IMR-90 (cell line): ENCODE measurements around the gene C15orf40. TPM values are rescaled to one million over a fixed set of nuclear protein-coding genes. Genes with fewer than 3 reads are reported as not detected.
"Not testable (repeated sequence)": the region's sequence is repeated elsewhere in the genome, so short reads cannot be mapped to it uniquely, and the experiment has no call there.

Experiments
- ATAC-seq: fragments of 200-7000 bp; cut with Tn5 transposase; 2 replicates; pipeline ENCODE4 v1.9.1; 2020; ENCODE audit warnings: low read depth, mild to moderate bottlenecking, moderate library complexity
- BruUV-seq: library from RNA; stranded (reverse); fragments of 400-500 nt; replicated peaks from 2 replicates; lab custom pipeline; 2021; lab: Mats Ljungman, UMichigan
- CTCF ChIA-PET: fragments of 300-600 bp; formaldehyde crosslinking; extraction: SDS; loops from one replicate; lab custom pipeline; 2021; ENCODE audit warnings: antibody characterized with exemption; lab: Yijun Ruan, JAX
- POLR2A ChIA-PET: fragments of 300-600 bp; sonication (Branson Sonifier 250); formaldehyde crosslinking; loops from one replicate; lab custom pipeline; 2022; ENCODE audit warnings: antibody characterized with exemption; ENCODE audit not compliant: unreplicated experiment; lab: Charles Lee
- DNase-seq: peaks from one replicate; pipeline ENCODE4 v3.0.0; 2013
- H2AFZ ChIP-seq: replicated peaks from 2 replicates; pipeline ENCODE3; 2013; ENCODE audit warnings: low read length, mild to moderate bottlenecking; ENCODE audit not compliant: poor library complexity
- H2AK5ac ChIP-seq: 2 replicates; pipeline ENCODE4 v1.6.1; 2013; ENCODE audit warnings: low read depth, low read length, inconsistent platforms
- H2AK9ac ChIP-seq: replicated peaks from 2 replicates; pipeline ENCODE3; 2013; ENCODE audit warnings: mild to moderate bottlenecking, low read depth, low read length, moderate library complexity; ENCODE audit not compliant: poor library complexity
- H2BK120ac ChIP-seq: 2 replicates; pipeline ENCODE4 v1.6.1; 2013; ENCODE audit warnings: low read depth, low read length, inconsistent platforms
- H2BK15ac ChIP-seq: 3 replicates; pipeline ENCODE4 v1.6.1; 2013; ENCODE audit warnings: low read depth, low read length, inconsistent platforms
- H2BK20ac ChIP-seq: 2 replicates; pipeline ENCODE4 v1.6.1; 2013; ENCODE audit warnings: low read depth, mild to moderate bottlenecking, inconsistent platforms, low read length, moderate library complexity
- H2BK5ac ChIP-seq: 2 replicates; pipeline ENCODE4 v1.6.1; 2013; ENCODE audit warnings: mild to moderate bottlenecking, low read depth, low read length, inconsistent platforms; ENCODE audit not compliant: poor library complexity, severe bottlenecking
- H3K14ac ChIP-seq: replicated peaks from 2 replicates; pipeline ENCODE4 v1.6.1; 2013; ENCODE audit warnings: low read depth, low read length, inconsistent platforms
- H3K18ac ChIP-seq: 2 replicates; pipeline ENCODE4 v1.6.1; 2013; ENCODE audit warnings: low read depth, low read length, control low read depth
- H3K23ac ChIP-seq: 2 replicates; pipeline ENCODE4 v1.6.1; 2013; ENCODE audit warnings: low read depth, low read length, inconsistent platforms
- H3K27ac ChIP-seq: 2 replicates; pipeline ENCODE4 v1.5.1; 2013; ENCODE audit warnings: mild to moderate bottlenecking, control low read depth, low read length; ENCODE audit not compliant: insufficient read depth
- H3K27me3 ChIP-seq: 2 replicates; pipeline ENCODE4 v1.6.1; 2013; ENCODE audit warnings: low read length; ENCODE audit not compliant: control insufficient read depth, insufficient read depth
- H3K36me3 ChIP-seq: 2 replicates; pipeline ENCODE4 v1.6.1; 2013; ENCODE audit warnings: low read length, mixed read lengths; ENCODE audit not compliant: control insufficient read depth, insufficient read depth
- H3K4ac ChIP-seq: 2 replicates; pipeline ENCODE4 v1.6.1; 2013; ENCODE audit warnings: low read depth, low read length, inconsistent platforms
- H3K4me1 ChIP-seq: 2 replicates; pipeline ENCODE4 v1.6.1; 2013; ENCODE audit warnings: low read length, mixed read lengths; ENCODE audit not compliant: control insufficient read depth, insufficient read depth
- H3K4me2 ChIP-seq: 2 replicates; pipeline ENCODE4 v1.6.1; 2013; ENCODE audit warnings: low read depth, mild to moderate bottlenecking, control low read depth, low read length, moderate library complexity
- H3K4me3 ChIP-seq: 2 replicates; pipeline ENCODE4 v1.5.1; 2013; ENCODE audit warnings: low read depth, mild to moderate bottlenecking, control low read depth, low read length, moderate library complexity; ENCODE audit not compliant: insufficient read depth
- H3K56ac ChIP-seq: 2 replicates; pipeline ENCODE4 v1.6.1; 2013; ENCODE audit warnings: low read length, inconsistent platforms; ENCODE audit not compliant: insufficient read depth; ENCODE audit errors: extremely low read depth
- H3K79me1 ChIP-seq, 2 experiments: 2 replicates each; pipeline ENCODE4 v1.6.1; 2013; ENCODE audit warnings: low read length in 2 of 2, inconsistent platforms in 1 of 2, low read depth in 1 of 2
- H3K9ac ChIP-seq: 2 replicates; pipeline ENCODE4 v1.6.1; 2013; ENCODE audit warnings: low read depth, low read length, control low read depth
- H3K9me1 ChIP-seq: 2 replicates; pipeline ENCODE4 v1.6.1; 2013; ENCODE audit warnings: low read length, inconsistent platforms; ENCODE audit not compliant: insufficient read depth
- H3K9me3 ChIP-seq: 2 replicates; pipeline ENCODE4 v1.6.1; 2013; ENCODE audit warnings: low read length; ENCODE audit not compliant: control insufficient read depth, insufficient read depth
- H4K20me1 ChIP-seq: 2 replicates; pipeline ENCODE4 v1.6.1; 2013; ENCODE audit warnings: low read length, inconsistent platforms; ENCODE audit not compliant: insufficient read depth
- H4K5ac ChIP-seq: 2 replicates; pipeline ENCODE4 v1.6.1; 2013; ENCODE audit warnings: mild to moderate bottlenecking, low read depth, low read length, control low read depth
- H4K8ac ChIP-seq, 2 experiments: 2 replicates each; pipeline ENCODE4 v1.6.1; 2013; ENCODE audit warnings: low read depth in 2 of 2, low read length in 2 of 2, control low read depth in 1 of 2, inconsistent platforms in 1 of 2
- H4K91ac ChIP-seq: 2 replicates; pipeline ENCODE4 v1.6.1; 2013; ENCODE audit warnings: low read depth, low read length, inconsistent platforms; ENCODE audit not compliant: insufficient read depth
- WGBS, 2 experiments: methylation state at CpG; one replicate each; pipeline versions ENCODE4 v1.1.5 to v1.1.7; 2013; ENCODE audit warnings: missing lambda C conversion rate in 2 of 2; ENCODE audit not compliant: insufficient read length in 1 of 2; ENCODE audit errors: extremely low coverage in 2 of 2; 5-methylcytosine and 5-hydroxymethylcytosine counted together
- dilution Hi-C: fragments of 300-500 bp; cut with HindIII; formaldehyde crosslinking; loops from one replicate; pipeline ENCODE4 v1.14.3; 2018; ENCODE audit warnings: low sequenced_read_pairs; ENCODE audit not compliant: unreplicated experiment
- in situ Hi-C: fragments of 300-500 bp; cut with MboI; formaldehyde crosslinking; loops from 3 replicates; pipeline ENCODE4 v1.14.3; 2019; ENCODE audit warnings: low sequenced_read_pairs, inconsistent platforms, mixed read lengths
- intact Hi-C: fragments of 100-400 bp; cut with micrococcal nuclease; formaldehyde crosslinking; loops from 2 replicates; pipeline ENCODE4 v1.10.0; 2022
- polyA plus RNA-seq, 3 experiments: library from polyadenylated mRNA; depleted of rRNA; stranded (reverse); fragments of >200 nt; gene quantifications; 2 replicates each; pipeline ENCODE4 v1.2.3, GENCODE V29; 2012; ENCODE audit warnings: low replicate concordance in 1 of 3
- total RNA-seq: library from RNA; depleted of rRNA; stranded (reverse); fragments of >200 nt; gene quantifications from 2 replicates; pipeline ENCODE4 v1.2.3, GENCODE V29; 2012
- TF ChIP-seq, protein P1 (sequence below): fragments of 150-350 bp; IDR thresholded peaks from 2 replicates; pipeline ENCODE4 v1.6.1; 2016; ENCODE audit warnings: low read depth, mild to moderate bottlenecking, low read length, moderate library complexity, borderline replicate concordance

The C15orf40 gene
- total and polyA plus RNA-seq, 2 of the 4 experiments (the other 2 are of a cell fraction), result 7.0 to 10.7 TPM

- TF ChIP-seq, protein P1, sequence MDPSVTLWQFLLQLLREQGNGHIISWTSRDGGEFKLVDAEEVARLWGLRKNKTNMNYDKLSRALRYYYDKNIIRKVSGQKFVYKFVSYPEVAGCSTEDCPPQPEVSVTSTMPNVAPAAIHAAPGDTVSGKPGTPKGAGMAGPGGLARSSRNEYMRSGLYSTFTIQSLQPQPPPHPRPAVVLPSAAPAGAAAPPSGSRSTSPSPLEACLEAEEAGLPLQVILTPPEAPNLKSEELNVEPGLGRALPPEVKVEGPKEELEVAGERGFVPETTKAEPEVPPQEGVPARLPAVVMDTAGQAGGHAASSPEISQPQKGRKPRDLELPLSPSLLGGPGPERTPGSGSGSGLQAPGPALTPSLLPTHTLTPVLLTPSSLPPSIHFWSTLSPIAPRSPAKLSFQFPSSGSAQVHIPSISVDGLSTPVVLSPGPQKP, result no peak
Measured at GRCh38 chr15:83010709-83011270, 649 bp downstream of the C15orf40 start (continued).

DNA sequence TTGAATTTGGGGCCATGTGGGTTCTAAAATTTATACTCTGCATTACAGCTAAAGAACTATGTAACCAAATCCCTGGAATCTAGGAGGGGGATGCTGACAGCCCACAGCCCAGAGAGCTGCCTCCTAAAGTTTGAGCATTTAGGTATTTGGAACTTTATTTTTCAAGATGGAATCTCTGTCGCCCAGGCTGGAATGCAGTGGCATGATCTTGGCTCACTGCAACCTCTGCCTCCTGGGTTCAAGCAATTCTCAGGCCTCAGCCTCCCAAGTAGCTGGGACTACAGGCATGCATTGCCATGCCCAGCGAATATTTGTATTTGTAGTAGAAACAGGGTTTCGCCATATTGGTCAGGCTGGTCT lies 10.8 kb downstream of the C15orf40 start:
- H4K8ac ChIP-seq, POLR2A ChIA-PET, H3K9me1 ChIP-seq, H3K9me3 ChIP-seq, H3K14ac ChIP-seq, H2BK15ac ChIP-seq, H3K23ac ChIP-seq, H3K27ac ChIP-seq, H3K4me2 ChIP-seq, H3K9ac ChIP-seq, H3K36me3 ChIP-seq, H2AFZ ChIP-seq, H2BK5ac ChIP-seq, H2AK9ac ChIP-seq, H3K18ac ChIP-seq, H2BK120ac ChIP-seq, H4K91ac ChIP-seq, H3K56ac ChIP-seq, H3K27me3 ChIP-seq, H2BK20ac ChIP-seq, H3K79me1 ChIP-seq, dilution Hi-C loops, H2AK5ac ChIP-seq, H4K5ac ChIP-seq, BruUV-seq, H3K4me3 ChIP-seq, DNase-seq, H3K4me1 ChIP-seq, H3K4ac ChIP-seq, H4K20me1 ChIP-seq: not testable (repeated sequence)
- CTCF ChIA-PET, result interaction anchor here (0.8 kb wide), 1 partner anchor 10 kb away, joined by 3 read pairs; the partner anchor contains the start of gene C15orf40
- no CpG with 5 or more reads among the region's 3 CpGs for WGBS, 2 experiments
- ATAC-seq, result peak; percentile 15; the same call in 1 of the 2 replicates
- in situ Hi-C loops (loop anchor here (10.0 kb wide), 2 partner anchors 436 to 466 kb away; no protein-coding TSS in a partner anchor), intact Hi-C loops (loop anchor here (2.0 to 10.0 kb wide), 4 partner anchors 168 to 460 kb away; partner anchors contain the start of genes CPEB1 and RPS17)
